Ovary (tissue), 3 donors: Measurements from ENCODE around the gene PEX10.

Experiments used
- EP300 ChIP-seq: sonication (generic); formaldehyde crosslinking; IDR thresholded peaks from one replicate; pipeline ENCODE4 v1.6.1; 2017; ENCODE audit warnings: antibody characterized with exemption
- POLR2A ChIP-seq: fragments of 450-650 bp; IDR thresholded peaks from one replicate; pipeline ENCODE4 v1.6.1; 2017; ENCODE audit warnings: antibody characterized with exemption, mild to moderate bottlenecking, moderate library complexity
- TF ChIP-seq, protein P1 (sequence below), 3 donors: fragments of 450-650 bp in 2 of 3; fragments of 200-600 bp in 1 of 3; IDR thresholded peaks; one replicate each; pipeline versions ENCODE4 v1.5.1 to v1.8.0; 2016 to 2022; ENCODE audit warnings: antibody characterized with exemption in 3 of 3, mild to moderate bottlenecking in 1 of 3
- donor health status: DM: no; HTN: no; CAD: no.

DNA sequence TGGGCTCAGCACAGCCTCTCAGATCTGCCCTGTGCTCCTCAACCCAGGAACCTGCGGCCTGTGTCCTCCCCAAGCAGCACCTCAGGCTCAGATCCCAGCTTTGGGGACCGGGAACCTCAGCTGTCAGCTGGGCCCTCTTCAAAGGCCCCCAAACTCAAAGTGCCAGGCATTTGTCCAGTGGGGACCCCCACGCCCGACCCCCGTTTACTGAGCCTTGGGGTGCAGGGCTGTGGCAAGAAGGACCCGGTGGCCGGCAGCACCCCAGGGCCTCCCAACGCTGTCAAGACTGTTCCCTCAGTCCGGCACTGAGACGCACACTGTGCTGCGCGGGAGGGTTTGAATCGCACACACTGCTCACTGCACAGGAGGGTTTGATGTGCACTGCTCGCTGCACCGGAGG lies 56.0 kb downstream of the PEX10 start:
- TF ChIP-seq, protein P1, sequence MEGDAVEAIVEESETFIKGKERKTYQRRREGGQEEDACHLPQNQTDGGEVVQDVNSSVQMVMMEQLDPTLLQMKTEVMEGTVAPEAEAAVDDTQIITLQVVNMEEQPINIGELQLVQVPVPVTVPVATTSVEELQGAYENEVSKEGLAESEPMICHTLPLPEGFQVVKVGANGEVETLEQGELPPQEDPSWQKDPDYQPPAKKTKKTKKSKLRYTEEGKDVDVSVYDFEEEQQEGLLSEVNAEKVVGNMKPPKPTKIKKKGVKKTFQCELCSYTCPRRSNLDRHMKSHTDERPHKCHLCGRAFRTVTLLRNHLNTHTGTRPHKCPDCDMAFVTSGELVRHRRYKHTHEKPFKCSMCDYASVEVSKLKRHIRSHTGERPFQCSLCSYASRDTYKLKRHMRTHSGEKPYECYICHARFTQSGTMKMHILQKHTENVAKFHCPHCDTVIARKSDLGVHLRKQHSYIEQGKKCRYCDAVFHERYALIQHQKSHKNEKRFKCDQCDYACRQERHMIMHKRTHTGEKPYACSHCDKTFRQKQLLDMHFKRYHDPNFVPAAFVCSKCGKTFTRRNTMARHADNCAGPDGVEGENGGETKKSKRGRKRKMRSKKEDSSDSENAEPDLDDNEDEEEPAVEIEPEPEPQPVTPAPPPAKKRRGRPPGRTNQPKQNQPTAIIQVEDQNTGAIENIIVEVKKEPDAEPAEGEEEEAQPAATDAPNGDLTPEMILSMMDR (IDR thresholded peaks at IDR 0.05): no peak
- TF ChIP-seq POLR2A: no peak
- no peak for TF ChIP-seq EP300
